ENCODE data around the gene TTC28.
"Not testable (repeated sequence)": the region's sequence is repeated elsewhere in the genome, so short reads cannot be mapped to it uniquely, and the experiment has no call there.

TTC28 gene

GRCh38 chr22:28398981-28399380, 280.7 kb downstream of the TTC28 start:
- DNase-seq: no peak

GRCh38 chr22:28398355-28398754, 281.3 kb downstream of the TTC28 start:
- DNase-seq: no peak

DNA sequence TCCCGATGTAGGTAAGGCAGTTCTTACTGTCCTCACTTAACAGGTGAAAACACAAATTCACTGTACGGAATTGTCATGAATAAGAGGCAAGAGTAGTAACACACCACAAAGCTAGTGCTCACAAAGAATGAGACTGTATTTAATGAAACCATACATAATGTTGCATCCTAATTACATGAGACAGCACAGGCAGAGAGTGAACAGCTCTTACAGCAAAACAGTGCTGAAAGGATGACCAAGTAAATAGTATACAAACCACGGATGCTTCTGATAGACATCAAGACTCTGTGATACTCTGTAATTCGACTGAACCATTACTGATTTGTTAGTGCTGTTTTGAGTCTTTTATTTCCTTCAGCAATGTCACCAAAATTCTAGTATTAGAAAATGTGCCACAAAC, 282.3 kb downstream of the TTC28 start:
- DNase-seq: no peak

DNA sequence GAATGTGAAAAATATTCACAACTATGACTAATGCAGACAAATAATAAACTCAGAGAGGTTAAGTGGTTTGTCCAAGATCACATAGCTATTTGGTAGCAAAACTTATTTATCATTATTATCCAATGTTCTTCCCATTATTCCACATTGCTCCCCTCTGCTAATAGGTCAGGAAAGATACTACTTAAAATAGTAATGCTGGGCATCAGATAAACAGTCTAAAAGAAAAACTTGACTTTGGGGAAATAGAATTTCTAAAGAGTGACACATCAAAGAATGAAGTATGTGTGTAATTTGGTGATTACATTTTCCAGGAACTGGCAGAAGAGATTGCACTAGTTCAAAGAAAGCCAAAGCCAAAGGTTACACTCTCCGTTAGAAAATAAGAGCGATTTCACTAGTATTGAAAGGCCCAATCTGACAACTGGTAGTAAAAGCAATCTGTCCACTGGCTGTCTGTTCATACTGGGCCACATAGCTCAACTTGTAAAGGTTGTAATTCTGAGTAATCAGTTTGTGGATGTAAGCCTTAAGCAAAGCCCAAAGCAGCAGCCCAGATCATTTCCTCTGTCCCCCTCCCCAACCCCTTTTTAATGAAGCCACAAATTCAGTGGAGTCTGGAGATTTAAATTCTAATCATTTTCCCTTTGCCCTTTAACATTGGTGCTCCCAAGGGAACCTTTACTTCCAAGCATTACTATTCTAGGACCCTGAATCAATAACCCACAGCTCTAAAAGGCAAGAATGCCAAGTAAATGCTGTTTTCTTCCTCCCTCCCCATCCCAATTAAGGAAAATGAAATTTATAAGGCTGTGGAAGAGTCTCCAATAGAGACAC, 283.5 kb downstream of the TTC28 start:
- DNase-seq: no peak

DNA sequence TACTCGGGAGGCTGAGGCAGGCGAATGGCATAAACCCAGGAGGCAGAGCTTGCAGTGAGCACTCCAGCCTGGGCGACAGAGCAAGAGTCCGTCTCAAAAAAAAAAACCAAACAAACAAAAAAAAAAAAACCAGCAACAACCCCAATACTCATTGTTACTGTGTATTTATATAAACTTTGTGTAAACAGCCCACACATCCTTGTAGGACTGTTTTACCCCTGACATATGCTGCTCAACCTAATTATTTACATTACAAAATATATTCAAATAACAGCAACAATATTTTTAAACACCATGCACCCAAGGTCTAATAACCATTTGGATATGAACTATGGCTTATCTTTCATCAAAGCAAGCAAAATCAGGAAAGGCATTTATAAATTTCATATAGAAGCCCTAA, 284.1 kb downstream of the TTC28 start:
- no peak for DNase-seq

- DNase-seq: no peak
These were observed 285.0 kb downstream of the TTC28 start for GRCh38 chr22:28394513-28395110.

- no peak for DNase-seq
These were observed 298.0 kb downstream of the TTC28 start for GRCh38 chr22:28381429-28382167.

GRCh38 chr22:28379951-28380350, 299.7 kb downstream of the TTC28 start:
- DNase-seq: no peak

GRCh38 chr22:28379075-28379779, 300.4 kb downstream of the TTC28 start:
- no peak for DNase-seq

DNA sequence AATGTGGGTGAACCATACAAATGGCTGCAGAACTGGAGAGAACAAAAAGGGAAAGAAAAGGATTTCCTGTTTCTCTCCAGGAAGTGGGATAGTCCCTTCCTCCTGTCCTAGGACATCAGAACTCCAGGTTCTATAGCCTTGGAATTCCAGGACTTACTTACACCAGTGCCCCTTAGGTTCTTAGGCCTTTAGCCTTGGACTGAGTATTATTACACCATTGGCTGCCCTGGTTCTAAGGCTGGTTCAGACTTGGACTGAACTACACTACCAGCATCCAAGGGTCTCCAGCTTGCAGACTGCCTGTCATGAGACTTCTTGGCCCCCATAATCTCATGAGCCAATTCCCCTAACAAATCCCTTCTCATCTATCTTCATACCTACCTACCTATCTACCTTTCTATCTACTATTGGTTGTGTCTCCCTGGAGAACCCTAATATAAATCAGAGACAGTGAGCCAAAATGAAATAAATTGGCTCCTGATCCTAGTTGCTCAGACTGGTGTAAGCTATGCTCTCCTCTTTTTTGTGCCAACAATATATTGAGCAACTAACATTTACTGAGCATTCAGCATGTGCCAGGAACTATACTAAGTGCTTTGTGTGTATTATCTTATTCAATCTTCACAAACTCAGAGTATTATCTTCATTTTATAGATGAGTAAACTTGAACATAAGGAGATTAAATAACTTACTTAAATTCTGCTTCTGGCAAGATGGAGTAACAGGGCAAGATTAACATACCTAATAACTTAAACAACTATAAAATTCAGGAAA, 303.7 kb downstream of the TTC28 start:
- no peak for DNase-seq

GRCh38 chr22:28373831-28374230, 305.8 kb downstream of the TTC28 start:
- no peak for DNase-seq

DNA sequence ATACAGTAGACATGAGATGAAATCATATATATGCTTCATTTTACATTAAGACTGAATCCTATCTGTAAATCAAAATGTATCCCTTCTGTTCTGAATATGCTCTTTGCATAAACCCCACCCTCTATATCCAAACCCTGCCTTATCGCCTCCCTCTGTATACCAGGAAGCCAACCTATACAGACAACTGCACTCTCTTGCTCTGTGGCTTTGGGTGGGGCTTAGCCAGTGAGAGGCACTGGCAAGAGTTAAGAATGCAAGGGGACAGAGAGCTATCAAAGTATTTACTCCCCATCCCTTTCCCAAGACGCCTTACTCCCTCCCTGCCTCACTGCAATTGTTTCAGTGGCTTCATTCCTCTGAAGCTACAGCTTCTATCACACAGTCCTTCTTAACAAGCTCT, 309.8 kb downstream of the TTC28 start:
- DNase-seq: no peak

DNA sequence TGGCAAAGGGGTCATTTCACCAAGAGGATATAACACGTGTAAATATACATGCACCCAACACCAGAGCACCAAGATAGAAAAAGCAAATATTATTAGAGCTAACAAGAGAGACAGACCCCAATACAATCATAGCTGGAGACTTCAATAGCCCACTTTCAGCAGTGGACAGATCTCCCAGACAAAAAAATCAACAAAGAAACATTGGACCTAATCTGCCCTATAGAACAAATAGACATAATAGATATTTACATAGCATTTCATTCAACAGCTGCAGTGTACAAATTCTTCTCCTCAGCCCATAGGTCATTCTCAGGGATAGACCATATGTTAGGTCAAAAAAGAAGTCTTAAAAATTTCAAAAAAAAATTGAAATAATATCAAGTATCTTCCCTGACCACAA, 312.8 kb downstream of the TTC28 start:
- no peak for DNase-seq

- DNase-seq: no peak
These were observed 314.3 kb downstream of the TTC28 start for GRCh38 chr22:28365371-28365770.

DNA sequence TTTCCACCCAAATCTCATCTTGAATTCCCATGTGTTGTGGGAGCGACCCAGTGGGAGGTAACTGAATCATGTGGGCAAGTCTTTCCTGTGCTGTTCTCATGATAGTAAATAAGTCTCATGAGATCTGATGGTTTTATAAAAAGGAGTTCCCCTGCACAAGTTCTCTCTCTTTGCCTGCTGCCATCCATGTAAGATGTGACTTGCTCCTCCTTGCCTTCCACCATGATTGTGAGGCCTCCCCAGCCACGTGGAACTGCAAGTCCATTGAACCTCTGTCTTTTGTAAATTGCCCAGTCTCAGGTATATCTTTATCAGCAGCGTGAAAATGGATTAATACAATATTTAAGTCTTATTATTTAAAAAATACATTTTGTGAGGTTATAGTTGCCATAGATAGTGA, 315.5 kb downstream of the TTC28 start:
- not testable (repeated sequence) for DNase-seq

GRCh38 chr22:28360939-28361338, 318.7 kb downstream of the TTC28 start:
- no peak for DNase-seq

DNA sequence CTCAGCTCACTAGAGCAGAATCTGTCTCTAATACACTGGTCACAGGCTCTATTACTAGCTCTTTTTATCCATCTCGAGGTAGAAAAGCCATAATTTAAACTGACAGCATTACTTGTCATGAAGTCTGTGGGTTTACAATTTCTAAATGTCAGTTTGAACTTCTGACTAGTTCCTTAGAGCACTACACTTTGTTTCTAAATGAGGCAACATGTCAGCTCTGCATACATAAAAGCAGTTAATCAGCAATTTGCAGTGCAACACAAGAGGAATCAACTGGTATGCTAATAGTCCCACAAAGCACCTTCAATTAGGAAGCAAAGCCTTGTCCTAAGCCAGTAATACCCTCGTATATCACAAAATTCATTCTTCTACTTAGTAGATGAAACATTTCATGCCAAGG, 321.3 kb downstream of the TTC28 start:
- DNase-seq: no peak

- DNase-seq: no peak
These were observed 322.4 kb downstream of the TTC28 start for GRCh38 chr22:28357193-28357592.

DNA sequence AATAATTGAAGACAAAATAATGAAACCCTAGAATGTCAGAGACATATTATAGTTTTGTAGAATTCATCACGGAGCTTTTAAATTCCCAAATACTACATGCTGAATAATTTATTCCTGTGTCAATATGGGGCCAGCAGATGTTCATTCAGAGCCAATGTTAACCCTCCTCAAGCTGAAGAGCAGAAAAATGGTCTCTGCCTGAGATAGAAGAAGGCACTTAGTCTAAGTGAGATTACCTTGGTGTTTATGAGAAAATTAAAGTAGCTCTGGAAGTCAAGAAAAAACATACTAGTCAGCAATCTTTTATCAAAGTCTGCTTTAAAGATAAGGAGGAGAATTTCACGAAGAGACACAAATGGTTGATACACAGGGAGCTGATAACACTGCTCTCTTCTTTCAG, 328.2 kb downstream of the TTC28 start:
- DNase-seq: no peak

DNA sequence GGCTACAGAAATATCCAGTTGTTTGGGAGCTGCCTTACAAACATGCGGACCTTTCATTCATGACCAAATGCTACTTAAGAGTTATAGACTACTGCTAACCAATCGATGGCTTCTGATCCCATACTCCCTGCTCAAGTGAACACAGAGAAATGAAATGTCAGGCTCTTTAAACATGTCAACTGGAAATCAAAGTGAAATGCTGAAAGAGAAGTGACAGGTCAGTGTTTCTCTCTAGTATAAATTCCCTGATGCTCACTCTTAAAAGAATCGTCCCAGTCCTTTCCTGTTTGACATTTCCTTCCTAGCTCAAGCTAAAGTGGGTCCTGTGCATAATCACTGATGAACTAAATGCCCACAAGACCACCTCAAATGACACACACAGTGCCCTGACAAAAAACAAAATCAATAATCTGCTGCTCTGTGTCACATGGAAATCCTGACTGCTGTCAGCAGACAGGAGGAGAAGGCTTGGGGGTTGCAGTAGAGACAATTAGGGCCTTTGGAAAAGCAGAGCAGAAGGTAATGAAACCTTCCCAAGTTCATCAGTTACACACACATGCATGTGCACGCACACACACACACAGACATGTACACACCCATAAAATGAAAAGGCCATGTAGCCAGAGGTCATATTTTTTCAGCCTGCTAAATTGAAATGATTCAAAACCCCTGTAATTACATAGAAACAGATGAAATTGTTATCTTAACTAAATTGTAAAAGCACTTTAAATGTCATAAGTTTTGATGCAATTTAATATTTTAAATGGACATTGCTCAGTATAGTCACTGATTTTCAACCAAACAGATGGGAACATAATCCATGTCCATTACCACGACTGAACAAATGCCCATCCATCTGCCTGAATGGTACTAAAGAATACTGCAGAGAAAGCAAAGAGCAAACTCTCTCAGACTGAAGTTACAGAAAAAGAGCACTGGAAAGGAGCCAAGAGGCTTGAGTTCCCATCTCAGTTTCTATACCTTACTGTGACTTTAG, 330.7 kb downstream of the TTC28 start:
- no peak for DNase-seq

DNA sequence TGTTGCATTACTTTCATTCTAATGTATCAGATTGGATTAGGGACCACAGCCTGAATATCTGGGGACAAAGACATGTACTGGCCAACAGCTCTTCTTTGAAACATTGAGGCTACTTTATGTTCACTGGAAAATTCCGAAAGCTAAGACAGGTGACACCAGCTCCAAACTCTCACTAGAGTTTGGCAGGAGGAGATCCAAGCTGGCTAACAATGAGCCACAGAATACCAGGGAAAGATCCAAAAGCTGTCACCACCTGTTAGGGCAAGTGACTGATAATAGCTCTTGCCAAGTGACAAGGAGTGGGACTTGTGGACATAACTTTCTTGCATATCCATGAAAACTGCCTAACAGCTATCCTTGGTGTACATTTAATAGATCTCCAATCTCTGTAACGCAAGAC, 333.3 kb downstream of the TTC28 start:
- DNase-seq: no peak
